OCI-LY3 (cell line): Measurements from ENCODE around the gene TM4SF5.

ENCODE experiments used
- EZH2phosphoT487 ChIP-seq: fragments of 200-600 bp; shearing (Covaris generic); IDR thresholded peaks from 2 replicates; pipeline ENCODE4 v1.6.1; 2018; ENCODE audit warnings: antibody characterized with exemption, mixed run types, low read depth
- TF ChIP-seq, protein P1 (sequence below): fragments of 200-600, 300-600 bp; sonication (generic); IDR thresholded peaks from 2 replicates; pipeline ENCODE4 v1.5.1; 2014; ENCODE audit warnings: antibody characterized with exemption, low read length, low read depth

- TF ChIP-seq, protein P1, sequence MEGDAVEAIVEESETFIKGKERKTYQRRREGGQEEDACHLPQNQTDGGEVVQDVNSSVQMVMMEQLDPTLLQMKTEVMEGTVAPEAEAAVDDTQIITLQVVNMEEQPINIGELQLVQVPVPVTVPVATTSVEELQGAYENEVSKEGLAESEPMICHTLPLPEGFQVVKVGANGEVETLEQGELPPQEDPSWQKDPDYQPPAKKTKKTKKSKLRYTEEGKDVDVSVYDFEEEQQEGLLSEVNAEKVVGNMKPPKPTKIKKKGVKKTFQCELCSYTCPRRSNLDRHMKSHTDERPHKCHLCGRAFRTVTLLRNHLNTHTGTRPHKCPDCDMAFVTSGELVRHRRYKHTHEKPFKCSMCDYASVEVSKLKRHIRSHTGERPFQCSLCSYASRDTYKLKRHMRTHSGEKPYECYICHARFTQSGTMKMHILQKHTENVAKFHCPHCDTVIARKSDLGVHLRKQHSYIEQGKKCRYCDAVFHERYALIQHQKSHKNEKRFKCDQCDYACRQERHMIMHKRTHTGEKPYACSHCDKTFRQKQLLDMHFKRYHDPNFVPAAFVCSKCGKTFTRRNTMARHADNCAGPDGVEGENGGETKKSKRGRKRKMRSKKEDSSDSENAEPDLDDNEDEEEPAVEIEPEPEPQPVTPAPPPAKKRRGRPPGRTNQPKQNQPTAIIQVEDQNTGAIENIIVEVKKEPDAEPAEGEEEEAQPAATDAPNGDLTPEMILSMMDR = no peak
- no peak for TF ChIP-seq EZH2phosphoT487
Measured at GRCh38 chr17:4742133-4742532, 29.6 kb upstream of the TM4SF5 start.
